GM10266 (cell line): ENCODE data around the gene DLG4.

Experiments
- DNase-seq: peaks from one replicate; pipeline ENCODE4 v3.0.0; 2012; ENCODE audit errors: extremely low spot score
- TF ChIP-seq, protein P1 (sequence below): IDR thresholded peaks from 2 replicates; pipeline ENCODE4 v1.5.1; 2012; ENCODE audit warnings: mild to moderate bottlenecking, low read depth; ENCODE audit not compliant: control insufficient read depth, insufficient read depth; ENCODE audit errors: missing control alignments

Gene DLG4

DNA sequence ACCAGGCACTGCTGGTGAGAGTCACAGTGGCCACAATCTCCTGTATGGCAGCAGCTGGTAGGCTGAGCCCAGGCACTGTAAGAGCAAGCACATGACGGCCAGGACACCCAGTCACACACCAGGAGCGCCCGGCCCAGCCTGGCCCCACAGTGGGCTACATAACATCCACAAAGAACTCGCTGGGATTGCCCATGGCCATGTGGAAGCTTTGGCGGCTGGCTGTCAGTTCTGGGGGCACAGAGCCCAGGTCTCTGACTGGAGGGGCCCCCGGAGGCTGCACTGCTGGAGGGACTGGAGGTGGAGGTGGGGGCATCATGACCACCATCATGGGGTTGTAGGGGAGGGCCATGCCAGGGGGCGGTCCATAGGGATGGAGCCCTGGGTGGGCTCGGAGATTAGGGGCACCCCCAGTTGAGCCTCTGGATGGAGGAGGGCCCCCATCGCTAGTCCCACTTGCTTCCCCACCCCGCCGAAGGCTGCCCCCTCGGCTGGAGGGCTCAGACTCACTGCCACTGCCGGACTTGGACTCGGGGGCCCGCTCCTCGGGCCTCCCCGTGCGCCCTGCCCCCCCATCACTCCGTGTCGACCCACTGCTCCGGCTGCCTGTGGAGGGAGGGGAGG is 6.2 kb upstream of the DLG4 start:
- DNase-seq: no peak
- TF ChIP-seq, protein P1, sequence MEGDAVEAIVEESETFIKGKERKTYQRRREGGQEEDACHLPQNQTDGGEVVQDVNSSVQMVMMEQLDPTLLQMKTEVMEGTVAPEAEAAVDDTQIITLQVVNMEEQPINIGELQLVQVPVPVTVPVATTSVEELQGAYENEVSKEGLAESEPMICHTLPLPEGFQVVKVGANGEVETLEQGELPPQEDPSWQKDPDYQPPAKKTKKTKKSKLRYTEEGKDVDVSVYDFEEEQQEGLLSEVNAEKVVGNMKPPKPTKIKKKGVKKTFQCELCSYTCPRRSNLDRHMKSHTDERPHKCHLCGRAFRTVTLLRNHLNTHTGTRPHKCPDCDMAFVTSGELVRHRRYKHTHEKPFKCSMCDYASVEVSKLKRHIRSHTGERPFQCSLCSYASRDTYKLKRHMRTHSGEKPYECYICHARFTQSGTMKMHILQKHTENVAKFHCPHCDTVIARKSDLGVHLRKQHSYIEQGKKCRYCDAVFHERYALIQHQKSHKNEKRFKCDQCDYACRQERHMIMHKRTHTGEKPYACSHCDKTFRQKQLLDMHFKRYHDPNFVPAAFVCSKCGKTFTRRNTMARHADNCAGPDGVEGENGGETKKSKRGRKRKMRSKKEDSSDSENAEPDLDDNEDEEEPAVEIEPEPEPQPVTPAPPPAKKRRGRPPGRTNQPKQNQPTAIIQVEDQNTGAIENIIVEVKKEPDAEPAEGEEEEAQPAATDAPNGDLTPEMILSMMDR: no peak

DNA sequence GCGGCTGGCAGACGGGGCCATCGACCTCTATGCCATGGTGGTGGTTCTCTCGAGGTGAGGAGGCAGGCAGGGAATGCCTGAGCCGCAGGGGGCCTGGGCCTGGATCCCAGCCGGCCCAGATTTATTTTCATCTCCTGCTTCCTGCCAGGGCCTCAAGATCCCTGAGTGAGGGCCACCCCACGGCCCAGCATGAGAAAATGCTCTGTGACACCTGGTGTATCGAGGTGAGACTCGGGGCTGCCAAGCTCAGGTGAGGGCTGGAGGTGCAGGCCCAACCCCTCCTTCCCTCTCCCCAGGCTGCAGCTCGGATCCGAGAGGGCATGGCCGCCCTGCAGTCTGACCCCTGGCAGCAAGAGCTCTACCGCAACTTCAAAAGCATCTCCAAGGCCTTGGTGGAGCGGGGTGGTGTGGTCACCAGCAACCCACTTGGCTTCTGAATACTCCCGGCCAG is 5.0 kb upstream of the DLG4 start:
- DNase-seq: no peak
- TF ChIP-seq, protein P1: no peak

DNA sequence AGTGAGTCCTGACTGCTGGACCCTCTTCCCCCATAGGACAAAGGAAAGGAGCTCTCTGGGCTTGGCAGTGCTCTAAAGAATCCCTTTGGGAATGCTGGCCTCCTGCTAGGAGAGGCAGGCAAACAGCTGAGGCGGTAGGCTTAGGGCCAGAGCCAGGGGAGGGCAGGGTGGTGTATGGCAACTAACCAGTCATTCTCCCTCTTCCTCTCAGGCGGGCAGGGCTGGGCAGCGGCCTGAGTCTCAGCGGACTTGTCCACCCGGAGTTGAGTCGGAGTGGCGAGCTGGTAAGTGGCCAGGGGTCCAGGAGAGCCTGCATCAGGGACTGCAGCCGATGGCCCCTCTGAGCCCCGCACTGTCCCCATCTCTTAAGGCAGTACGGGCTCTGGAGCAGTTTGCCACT is 4.5 kb upstream of the DLG4 start:
- DNase-seq: no peak
- TF ChIP-seq, protein P1: no peak

GRCh38 chr17:7223375-7223774 is 3.7 kb upstream of the DLG4 start:
- no peak for DNase-seq
- TF ChIP-seq, protein P1: no peak

GRCh38 chr17:7222972-7223292 is 3.3 kb upstream of the DLG4 start:
- TF ChIP-seq, protein P1: no peak
- DNase-seq: no peak

GRCh38 chr17:7222093-7222971 is 2.7 kb upstream of the DLG4 start:
- TF ChIP-seq, protein P1: no peak
- DNase-seq: no peak
